AG04450 (cell line): ENCODE measurements around the gene OPHN1. TPM values are rescaled to one million over a fixed set of nuclear protein-coding genes. Genes with fewer than 3 reads are reported as not detected.

ENCODE experiments used
- CTCF ChIA-PET: fragments of 300-600, 350-600 bp; formaldehyde crosslinking; extraction: SDS; loops from one replicate; lab custom pipeline; 2022; ENCODE audit warnings: antibody characterized with exemption, inconsistent platforms; lab: Charles Lee
- POLR2A ChIA-PET: fragments of 350-600 bp; formaldehyde crosslinking; extraction: SDS; loops from one replicate; lab custom pipeline; 2021; ENCODE audit warnings: antibody characterized with exemption, inconsistent platforms; lab: Yijun Ruan, JAX
- DNase-seq: peaks from one replicate; pipeline ENCODE4 v3.0.0-alpha.2; 2011; ENCODE audit warnings: low read depth, low spot score
- H3K27ac ChIP-seq: one replicate; pipeline ENCODE4 v1.5.1; 2012; ENCODE audit warnings: low read depth, low read length, control low read depth
- H3K27me3 ChIP-seq: one replicate; pipeline ENCODE4 v1.6.0; 2012; ENCODE audit warnings: low read length; ENCODE audit not compliant: control insufficient read depth, insufficient read depth
- H3K4me3 ChIP-seq: 2 replicates; pipeline ENCODE4 v1.5.1; 2011; ENCODE audit warnings: mild to moderate bottlenecking, low read depth, low read length, control low read depth
- H3K9me3 ChIP-seq: 2 replicates; pipeline ENCODE4 v1.5.1; 2012; ENCODE audit warnings: low read length; ENCODE audit not compliant: control insufficient read depth, insufficient read depth
- CTCF ChIP-seq: IDR thresholded peaks from 2 replicates; pipeline ENCODE4 v1.5.1; 2011; ENCODE audit warnings: low read depth, low read length, control low read depth, inconsistent platforms
- polyA plus RNA-seq: library from polyadenylated mRNA; depleted of rRNA; stranded (reverse); fragments of >200 nt; gene quantifications from 2 replicates; pipeline ENCODE4 v1.2.3, GENCODE V29; 2011

The OPHN1 gene
- polyA plus RNA-seq, 1 experiment = 6.7 TPM

DNA sequence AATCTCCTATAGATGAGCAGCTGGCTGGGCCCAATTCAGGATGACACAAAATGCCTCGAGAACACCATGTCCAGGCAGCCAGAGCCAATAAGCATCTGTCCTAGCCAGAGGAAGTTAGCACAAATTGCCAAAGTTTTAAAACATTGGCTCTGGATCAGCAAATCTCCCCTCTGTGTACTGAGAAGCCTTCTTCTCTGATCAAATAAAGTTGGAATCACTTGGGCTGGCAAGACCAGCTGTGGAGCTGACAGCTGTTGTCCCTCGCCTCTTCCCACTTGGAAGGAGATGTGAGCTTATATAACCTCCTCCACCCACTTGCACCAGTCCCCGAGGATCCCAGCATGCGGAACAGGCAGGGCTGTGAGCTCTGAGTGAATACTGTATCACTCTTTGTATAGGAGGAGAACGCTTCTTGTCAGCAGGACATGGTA, 183.9 kb downstream of the OPHN1 start:
- H3K27ac ChIP-seq = no peak overlapping the region
- ChIA-PET CTCF (no interaction called here), POLR2A (no interaction called here)
- no peak overlapping the region for H3K4me3 ChIP-seq
- no peak for DNase-seq
- no peaks in the 10 kb centered on the region for H3K27me3 ChIP-seq
- TF ChIP-seq CTCF = no peak
- H3K9me3 ChIP-seq = no peaks in the 10 kb centered on the region

DNA sequence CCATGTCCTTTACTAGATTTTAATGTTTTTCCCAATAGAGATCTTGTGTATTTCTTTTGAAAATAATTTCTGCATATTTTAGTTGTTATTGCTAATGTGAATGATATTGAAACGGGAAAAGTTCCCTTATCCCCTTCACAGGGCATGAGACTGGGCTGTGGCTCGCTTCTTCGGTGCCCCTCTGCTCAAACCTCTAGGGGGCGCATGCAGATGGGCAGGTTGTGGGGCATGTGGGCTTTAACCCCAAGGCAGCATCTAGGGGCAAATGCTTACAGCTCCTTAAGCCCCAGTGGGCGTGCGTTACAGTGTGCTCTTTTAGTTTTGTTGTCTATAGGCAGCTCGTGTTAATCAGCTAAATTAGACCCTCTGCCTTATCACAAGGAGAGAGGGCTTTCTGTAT, 194.7 kb downstream of the OPHN1 start:
- CTCF ChIA-PET = interaction anchor here (1.0 kb wide), 2 partner anchors 36 to 273 kb away, joined by 3 read pairs; no protein-coding TSS in a partner anchor

DNA sequence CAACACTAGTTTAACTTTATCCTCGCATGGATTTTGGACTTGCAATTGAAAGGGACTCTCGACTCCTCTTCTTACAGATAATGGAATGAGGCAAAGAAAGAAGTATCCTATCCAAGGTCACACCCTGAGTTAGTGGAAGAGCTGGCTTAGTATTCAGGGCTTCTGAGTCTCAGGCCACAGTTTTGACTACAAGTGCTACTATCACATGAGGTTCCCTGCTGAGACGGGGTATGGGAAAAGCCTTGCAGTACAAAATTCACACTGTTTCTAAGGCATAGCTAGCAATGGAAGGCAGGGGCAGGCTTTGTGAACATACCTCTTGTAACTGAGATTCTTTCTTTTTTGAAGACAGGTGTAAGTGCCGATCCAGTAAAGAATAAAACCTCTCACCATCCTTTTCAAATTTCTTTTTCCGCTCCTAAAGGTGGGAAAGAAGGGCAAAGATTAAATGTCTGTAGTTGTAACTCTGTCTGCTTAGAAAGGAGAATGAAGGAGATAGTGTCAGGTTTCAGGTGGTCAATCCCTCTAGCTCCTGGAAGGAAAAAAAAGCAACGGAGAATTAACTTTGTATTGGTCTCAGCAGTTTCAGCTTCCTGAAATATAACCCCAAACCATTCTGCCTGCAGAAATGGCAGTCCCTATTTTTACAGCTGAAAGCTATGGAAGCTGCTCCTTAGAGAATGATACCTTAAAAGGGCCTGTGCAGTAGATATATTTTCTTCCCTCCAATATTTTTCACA, 199.0 kb downstream of the OPHN1 start:
- Histone ChIP-seq H3K9me3 (no peaks in the 10 kb centered on the region), H3K4me3 (no peak overlapping the region), H3K27me3 (no peaks in the 10 kb centered on the region), H3K27ac (no peak overlapping the region)
- no peak for DNase-seq
- CTCF ChIA-PET = interaction anchor here (0.7 kb wide), 1 partner anchor 190 kb away, joined by 3 read pairs; no protein-coding TSS in a partner anchor
- POLR2A ChIA-PET = no interaction called here
- no peak for TF ChIP-seq CTCF

More for the DNA sequence above, 194.7 kb downstream of the OPHN1 start:
- peak; percentile 43 for TF ChIP-seq CTCF
- Histone ChIP-seq H3K4me3 (no peak overlapping the region), H3K27ac (no peak overlapping the region), H3K27me3 (no peaks in the 10 kb centered on the region), H3K9me3 (no peaks in the 10 kb centered on the region)
- POLR2A ChIA-PET = no interaction called here
- DNase-seq = no peak

- CTCF ChIA-PET = no interaction called here
- Histone ChIP-seq H3K4me3 (no peak overlapping the region), H3K27ac (no peak overlapping the region), H3K27me3 (no peaks in the 10 kb centered on the region), H3K9me3 (no peaks in the 10 kb centered on the region)
- no peak for TF ChIP-seq CTCF
- POLR2A ChIA-PET = no interaction called here
- no peak for DNase-seq
These were observed 201.1 kb downstream of the OPHN1 start for GRCh38 chrX:68232206-68232605.

DNA sequence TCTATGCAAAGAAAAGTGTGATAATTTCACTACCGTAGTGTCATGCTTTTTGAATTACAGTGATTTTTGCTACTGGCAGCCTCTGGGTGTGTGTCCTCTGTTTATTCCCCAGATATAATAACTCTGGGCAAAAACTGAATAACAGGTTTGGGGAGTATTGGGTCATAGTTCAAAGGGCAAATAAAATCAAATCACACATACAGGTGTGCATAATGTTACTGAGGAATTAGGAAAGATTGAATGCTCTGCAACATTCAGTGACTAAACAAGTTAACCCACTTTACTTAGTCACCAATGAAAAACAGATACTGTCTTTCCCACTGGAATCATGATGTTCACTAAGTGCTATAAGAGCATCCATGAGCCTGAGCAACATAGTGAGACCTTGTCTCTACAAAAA, 224.3 kb downstream of the OPHN1 start:
- H3K9me3 ChIP-seq = no peaks in the 10 kb centered on the region
- no peak overlapping the region for H3K27ac ChIP-seq
- no peak for DNase-seq
- ChIA-PET CTCF (no interaction called here), POLR2A (no interaction called here)
- TF ChIP-seq CTCF = no peak
- H3K27me3 ChIP-seq = no peaks in the 10 kb centered on the region
- no peak overlapping the region for H3K4me3 ChIP-seq
